T-helper 2 cell treated with Interferon-gamma antibody and Interleukin-4, amounts not matched to agents 5 μg/mL and 100 μg/mL, for 36 hours (primary cell): Measurements from ENCODE around the gene GIT2.
"Not testable (repeated sequence)": the region's sequence is repeated elsewhere in the genome, so short reads cannot be mapped to it uniquely, and the experiment has no call there.

ENCODE experiments used
- DNase-seq: peaks from one replicate; pipeline ENCODE4 v3.0.0; 2021; ENCODE audit warnings: low spot score
- H3K27ac Mint-ChIP-seq: one replicate; pipeline ENCODE4 v1.8.0; 2021; ENCODE audit warnings: mild to moderate bottlenecking, mixed read lengths
- H3K27me3 Mint-ChIP-seq: one replicate; pipeline ENCODE4 v1.8.0; 2021; ENCODE audit warnings: low read depth, mixed read lengths
- H3K36me3 Mint-ChIP-seq: one replicate; pipeline ENCODE4 v1.8.0; 2021; ENCODE audit warnings: low read depth, mixed read lengths
- H3K4me1 Mint-ChIP-seq: one replicate; pipeline ENCODE4 v1.8.0; 2021; ENCODE audit warnings: low read depth, mixed read lengths
- H3K4me3 Mint-ChIP-seq: one replicate; pipeline ENCODE4 v1.8.0; 2022; ENCODE audit warnings: mild to moderate bottlenecking, moderate library complexity, mixed read lengths
- H3K9me3 Mint-ChIP-seq: one replicate; pipeline ENCODE4 v1.8.0; 2021; ENCODE audit warnings: mixed read lengths

The GIT2 gene

GRCh38 chr12:109998904-109999648 is 2.9 kb upstream of the GIT2 start, which contains the start of gene ANKRD13A:
Gene ANKRD13A (plus strand): TSS chr12:109999430. CDS start chr12:109999689, 259 bp downstream.
- peaks cover 26% of the 10 kb centered on the region for H3K36me3 Mint-ChIP-seq
- H3K4me1 Mint-ChIP-seq = peaks cover 31% of the 10 kb centered on the region
- H3K27ac Mint-ChIP-seq = peak within 1 kb of the TSS; percentile 97
- no peaks in the 10 kb centered on the region for H3K27me3 Mint-ChIP-seq
- H3K9me3 Mint-ChIP-seq = no peaks in the 10 kb centered on the region
- DNase-seq = peak; percentile 84
- peak within 1 kb of the TSS; percentile 100 for H3K4me3 Mint-ChIP-seq

- Mint-ChIP-seq H3K36me3 (peaks cover 26% of the 10 kb centered on the region), H3K27me3 (no peaks in the 10 kb centered on the region), H3K4me1 (peaks cover 34% of the 10 kb centered on the region), H3K27ac (peak overlapping the region; percentile 97), H3K4me3 (peak overlapping the region; percentile 90), H3K9me3 (no peaks in the 10 kb centered on the region)
- DNase-seq = no peak
These were observed 2.2 kb upstream of the GIT2 start for GRCh38 chr12:109998241-109998903.

GRCh38 chr12:109997393-109997792 is 1.2 kb upstream of the GIT2 start:
- H3K27ac Mint-ChIP-seq = peak overlapping the region; percentile 32
- H3K36me3 Mint-ChIP-seq = peaks cover 28% of the 10 kb centered on the region
- peak overlapping the region; percentile 49 for H3K4me3 Mint-ChIP-seq
- DNase-seq = no peak
- no peaks in the 10 kb centered on the region for H3K27me3 Mint-ChIP-seq
- H3K9me3 Mint-ChIP-seq = no peaks in the 10 kb centered on the region
- peaks cover 35% of the 10 kb centered on the region for H3K4me1 Mint-ChIP-seq

GRCh38 chr12:109996483-109996853 is 300 bp upstream of the GIT2 start:
- Mint-ChIP-seq H3K9me3 (no peaks in the 10 kb centered on the region), H3K36me3 (peaks cover 30% of the 10 kb centered on the region), H3K27me3 (no peaks in the 10 kb centered on the region), H3K4me1 (peaks cover 37% of the 10 kb centered on the region), H3K4me3 (peak overlapping the region; percentile 89), H3K27ac (peak overlapping the region; percentile 84)
- DNase-seq = no peak

- DNase-seq = no peak
- Mint-ChIP-seq H3K27ac (peak overlapping the region; percentile 90), H3K36me3 (peaks cover 36% of the 10 kb centered on the region), H3K4me3 (peak overlapping the region; percentile 89), H3K9me3 (no peaks in the 10 kb centered on the region), H3K4me1 (peaks cover 35% of the 10 kb centered on the region), H3K27me3 (no peaks in the 10 kb centered on the region)
These were observed 845 bp downstream of the GIT2 start for GRCh38 chr12:109995361-109995685.

- DNase-seq = no peak
- Mint-ChIP-seq H3K36me3 (peaks cover 38% of the 10 kb centered on the region), H3K27me3 (no peaks in the 10 kb centered on the region), H3K4me3 (peak overlapping the region; percentile 89), H3K27ac (peak overlapping the region; percentile 90), H3K9me3 (no peaks in the 10 kb centered on the region), H3K4me1 (peaks cover 34% of the 10 kb centered on the region)
These were observed 1.6 kb downstream of the GIT2 start for GRCh38 chr12:109994401-109995175.

GRCh38 chr12:109993091-109993490 is 3.1 kb downstream of the GIT2 start:
- DNase-seq = no peak
- Mint-ChIP-seq H3K27me3 (no peaks in the 10 kb centered on the region), H3K4me1 (peaks cover 36% of the 10 kb centered on the region), H3K27ac (peak overlapping the region; percentile 6), H3K9me3 (no peaks in the 10 kb centered on the region), H3K4me3 (peak overlapping the region; percentile 89), H3K36me3 (peaks cover 50% of the 10 kb centered on the region)

GRCh38 chr12:109991586-109991985 is 4.6 kb downstream of the GIT2 start:
- Mint-ChIP-seq H3K36me3 (peaks cover 57% of the 10 kb centered on the region), H3K4me1 (peaks cover 33% of the 10 kb centered on the region), H3K9me3 (no peaks in the 10 kb centered on the region), H3K27ac (no peak overlapping the region), H3K27me3 (no peaks in the 10 kb centered on the region), H3K4me3 (no peak overlapping the region)
- DNase-seq = no peak

- no peaks in the 10 kb centered on the region for H3K9me3 Mint-ChIP-seq
- peaks cover 30% of the 10 kb centered on the region for H3K4me1 Mint-ChIP-seq
- H3K36me3 Mint-ChIP-seq = peaks cover 59% of the 10 kb centered on the region
- H3K27me3 Mint-ChIP-seq = no peaks in the 10 kb centered on the region
- DNase-seq = no peak
- no peak overlapping the region for H3K27ac Mint-ChIP-seq
- H3K4me3 Mint-ChIP-seq = no peak overlapping the region
These were observed 6.8 kb downstream of the GIT2 start for GRCh38 chr12:109989380-109989779.

GRCh38 chr12:109988903-109989302 is 7.3 kb downstream of the GIT2 start:
- Mint-ChIP-seq H3K4me3 (no peak overlapping the region), H3K4me1 (peaks cover 26% of the 10 kb centered on the region), H3K27ac (peak overlapping the region; percentile 35), H3K9me3 (no peaks in the 10 kb centered on the region), H3K36me3 (peaks cover 58% of the 10 kb centered on the region), H3K27me3 (no peaks in the 10 kb centered on the region)
- no peak for DNase-seq

GRCh38 chr12:109988274-109988673 is 7.9 kb downstream of the GIT2 start:
- Mint-ChIP-seq H3K27ac (no peak overlapping the region), H3K36me3 (peaks cover 61% of the 10 kb centered on the region), H3K4me1 (peaks cover 26% of the 10 kb centered on the region), H3K9me3 (no peaks in the 10 kb centered on the region), H3K4me3 (no peak overlapping the region), H3K27me3 (no peaks in the 10 kb centered on the region)
- no peak for DNase-seq

GRCh38 chr12:109987615-109988014 is 8.6 kb downstream of the GIT2 start:
- H3K9me3 Mint-ChIP-seq = no peaks in the 10 kb centered on the region
- no peak overlapping the region for H3K4me3 Mint-ChIP-seq
- peaks cover 64% of the 10 kb centered on the region for H3K36me3 Mint-ChIP-seq
- peak overlapping the region; percentile 41 for H3K27ac Mint-ChIP-seq
- no peaks in the 10 kb centered on the region for H3K27me3 Mint-ChIP-seq
- H3K4me1 Mint-ChIP-seq = peaks cover 23% of the 10 kb centered on the region
- DNase-seq = no peak

- H3K4me1 Mint-ChIP-seq = peaks cover 28% of the 10 kb centered on the region
- H3K9me3 Mint-ChIP-seq, H3K4me3 Mint-ChIP-seq, H3K27me3 Mint-ChIP-seq, DNase-seq, H3K27ac Mint-ChIP-seq: not testable (repeated sequence)
- H3K36me3 Mint-ChIP-seq = peaks cover 69% of the 10 kb centered on the region
These were observed 9.9 kb downstream of the GIT2 start for GRCh38 chr12:109986236-109986635.
